Measurements from ENCODE around the gene DOCK6.

The DOCK6 gene

DNA sequence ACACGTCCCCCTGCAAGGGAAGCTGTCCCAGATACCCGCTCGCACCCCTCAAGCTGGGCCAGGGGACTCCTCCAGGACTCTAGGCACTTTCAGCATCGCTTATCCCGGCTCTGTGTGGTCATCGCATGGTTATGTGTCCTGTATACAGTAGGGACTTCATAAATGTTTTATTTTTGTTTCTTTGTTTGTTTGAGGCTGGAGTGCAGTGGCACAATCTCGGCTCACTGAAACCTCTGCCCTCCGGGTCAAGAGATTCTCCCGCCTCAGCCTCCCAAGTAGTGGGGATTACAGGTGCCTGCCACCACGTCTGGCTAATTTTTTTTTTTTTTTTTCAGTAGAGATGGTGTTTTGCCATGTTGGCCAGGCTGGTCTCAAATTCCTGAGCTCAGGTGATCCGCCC is 15.4 kb downstream of the DOCK6 start:
- Histone ChIP-seq H3K4ac (ENCODE audit: low read length) (no peak overlapping the region), H3K36me3 (replicated peaks in 1 of 2; ENCODE audit: control insufficient read depth in 2 of 2, insufficient read depth in 2 of 2, low read length in 2 of 2) (peaks cover 7 to 85% of the 10 kb centered on the region in 2 donors), H3K27ac (replicated peaks; ENCODE audit: low read length) (no peak overlapping the region), H3K79me1 (ENCODE audit: low read depth, low read length) (no peaks in the 10 kb centered on the region), H3K9me3 (replicated peaks in 1 of 2; ENCODE audit: control insufficient read depth in 2 of 2, insufficient read depth in 1 of 2, low read depth in 1 of 2, low read length in 2 of 2) (no peaks in the 10 kb centered on the region), H3K18ac (ENCODE audit: low read length) (no peak overlapping the region), H2BK120ac (ENCODE audit: low read depth, low read length) (no peak overlapping the region), H3K27me3 (ENCODE audit: control insufficient read depth in 3 of 3, insufficient read depth in 3 of 3, low read depth in 1 of 3, low read length in 3 of 3) (peaks cover 0 to 1% (median 0%) of the 10 kb centered on the region in 3 experiments), H3K4me2 (ENCODE audit: insufficient read depth, low read length, poor library complexity, severe bottlenecking) (no peak overlapping the region), H2BK15ac (ENCODE audit: low read length) (no peak overlapping the region), H2BK12ac (ENCODE audit: low read length) (no peak overlapping the region), H3K14ac (ENCODE audit: low read length) (no peak overlapping the region), H2BK5ac (ENCODE audit: low read length) (no peak overlapping the region), H4K8ac (ENCODE audit: low read depth, low read length) (no peak overlapping the region), H3K4me1 (ENCODE audit: control insufficient read depth in 2 of 2, insufficient read depth in 1 of 2, low read depth in 1 of 2, low read length in 2 of 2) (peaks cover 0 to 4% of the 10 kb centered on the region in 2 donors), H3K9ac (ENCODE audit: low read depth, low read length, poor library complexity) (no peak overlapping the region), H3K23ac (ENCODE audit: low read depth, low read length, poor library complexity) (no peak overlapping the region), H4K91ac (ENCODE audit: low read depth, low read length, poor library complexity) (no peak overlapping the region), H3K4me3 (ENCODE audit: low read length in 2 of 2) (peak overlapping the region in 1 of 2 donors; percentile 37), H2AFZ (ENCODE audit: low read length) (no peak overlapping the region), H2AK5ac (ENCODE audit: low read depth, low read length) (no peak overlapping the region)
- WGBS, 2 donors (ENCODE audit: extremely low coverage in 2 of 2, insufficient read length in 2 of 2, insufficient replicate concordance in 1 of 2) = no CpG with 5 or more reads among the region's 11 CpGs
- no peak for DNase-seq (ENCODE audit: low spot score)

DNA sequence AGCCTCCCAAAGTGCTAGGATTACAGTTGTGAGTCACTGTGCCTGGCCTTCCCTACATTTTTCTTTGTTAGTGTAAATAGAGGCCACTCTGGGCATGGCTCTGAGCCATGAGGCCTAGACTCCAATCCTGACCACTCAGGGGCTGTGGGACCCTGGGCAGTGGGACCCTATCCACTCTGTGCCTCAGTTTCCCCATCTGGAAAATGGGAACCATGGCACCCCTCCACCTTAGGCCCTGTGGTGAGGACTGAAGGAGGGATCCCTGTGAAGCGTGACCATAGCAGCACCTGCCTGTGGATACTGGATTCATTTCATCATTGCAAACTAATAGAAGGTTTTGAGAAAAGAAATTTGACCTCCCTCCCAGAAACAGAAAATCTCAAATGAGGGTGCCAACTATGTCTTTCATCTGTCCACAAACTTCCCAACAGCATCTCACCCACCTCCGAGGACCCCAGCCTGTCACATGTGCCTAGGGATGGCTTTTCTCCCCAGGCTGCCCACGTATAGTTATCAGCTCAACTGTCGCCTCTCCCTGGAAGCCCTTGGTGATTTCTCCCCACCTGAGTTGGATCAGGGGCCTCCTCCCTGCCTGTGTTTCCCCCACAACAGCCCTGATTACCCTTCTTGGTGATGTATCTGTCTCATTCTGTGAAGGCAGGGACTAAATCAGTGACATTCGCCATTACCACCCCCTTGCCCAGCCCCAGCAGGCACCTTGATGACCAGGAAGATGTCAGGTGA is 17.3 kb downstream of the DOCK6 start:
- peaks cover 0 to 1% (median 0%) of the 10 kb centered on the region in 3 experiments for H3K27me3 ChIP-seq (ENCODE audit: control insufficient read depth in 3 of 3, insufficient read depth in 3 of 3, low read depth in 1 of 3, low read length in 3 of 3)
- no peaks in the 10 kb centered on the region for H3K9me3 ChIP-seq (replicated peaks in 1 of 2; ENCODE audit: control insufficient read depth in 2 of 2, insufficient read depth in 1 of 2, low read depth in 1 of 2, low read length in 2 of 2)
- H2AK5ac ChIP-seq (ENCODE audit: low read depth, low read length) = peak overlapping the region; percentile 91
- H3K18ac ChIP-seq (ENCODE audit: low read length) = no peak overlapping the region
- no peak overlapping the region for H2AFZ ChIP-seq (ENCODE audit: low read length)
- H3K27ac ChIP-seq (replicated peaks; ENCODE audit: low read length) = no peak overlapping the region
- H3K4me3 ChIP-seq (ENCODE audit: low read length in 2 of 2) = no peak overlapping the region
- no peak overlapping the region for H2BK120ac ChIP-seq (ENCODE audit: low read depth, low read length)
- no peak for DNase-seq (ENCODE audit: low spot score)
- H3K14ac ChIP-seq (ENCODE audit: low read length) = no peak overlapping the region
- no peak overlapping the region for H4K8ac ChIP-seq (ENCODE audit: low read depth, low read length)
- no peaks in the 10 kb centered on the region for H3K79me1 ChIP-seq (ENCODE audit: low read depth, low read length)
- no peak overlapping the region for H2BK12ac ChIP-seq (ENCODE audit: low read length)
- no peak overlapping the region for H4K91ac ChIP-seq (ENCODE audit: low read depth, low read length, poor library complexity)
- peak overlapping the region; percentile 30 for H3K9ac ChIP-seq (ENCODE audit: low read depth, low read length, poor library complexity)
- peak overlapping the region; percentile 49 for H3K23ac ChIP-seq (ENCODE audit: low read depth, low read length, poor library complexity)
- H3K4me2 ChIP-seq (ENCODE audit: insufficient read depth, low read length, poor library complexity, severe bottlenecking) = no peak overlapping the region
- H3K4ac ChIP-seq (ENCODE audit: low read length) = no peak overlapping the region
- H3K36me3 ChIP-seq (replicated peaks in 1 of 2; ENCODE audit: control insufficient read depth in 2 of 2, insufficient read depth in 2 of 2, low read length in 2 of 2) = peaks cover 5 to 82% of the 10 kb centered on the region in 2 donors
- no CpG with 5 or more reads among the region's 5 CpGs for WGBS, 2 donors (ENCODE audit: extremely low coverage in 2 of 2, insufficient read length in 2 of 2, insufficient replicate concordance in 1 of 2)
- peaks cover 0 to 5% of the 10 kb centered on the region in 2 donors for H3K4me1 ChIP-seq (ENCODE audit: control insufficient read depth in 2 of 2, insufficient read depth in 1 of 2, low read depth in 1 of 2, low read length in 2 of 2)
- H2BK5ac ChIP-seq (ENCODE audit: low read length) = no peak overlapping the region
- no peak overlapping the region for H2BK15ac ChIP-seq (ENCODE audit: low read length)

DNA sequence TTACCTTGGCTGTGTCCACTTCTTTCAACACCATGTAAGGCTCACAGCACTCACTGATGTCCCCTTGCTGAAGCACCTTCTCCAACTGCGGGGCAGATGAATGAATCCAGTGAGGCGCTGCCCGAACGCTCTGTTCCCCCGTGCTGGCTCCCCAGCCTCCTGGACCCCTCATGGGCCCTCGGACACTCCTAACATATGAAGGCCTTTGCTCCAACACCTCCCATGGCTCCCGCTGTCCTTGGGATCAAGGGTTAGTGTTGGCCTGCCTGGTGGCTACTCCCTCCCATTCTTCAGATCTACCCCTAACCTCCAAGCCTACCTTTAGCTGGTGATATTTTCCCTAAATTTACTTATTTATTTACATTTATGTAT is 18.5 kb downstream of the DOCK6 start:
- H3K27me3 ChIP-seq (ENCODE audit: control insufficient read depth in 3 of 3, insufficient read depth in 3 of 3, low read depth in 1 of 3, low read length in 3 of 3) = peaks cover 0 to 1% (median 0%) of the 10 kb centered on the region in 3 experiments
- no peak overlapping the region for H2BK12ac ChIP-seq (ENCODE audit: low read length)
- H4K91ac ChIP-seq (ENCODE audit: low read depth, low read length, poor library complexity) = no peak overlapping the region
- peak overlapping the region; percentile 44 for H3K18ac ChIP-seq (ENCODE audit: low read length)
- no peak for DNase-seq (ENCODE audit: low spot score)
- no peak overlapping the region for H2BK120ac ChIP-seq (ENCODE audit: low read depth, low read length)
- peak overlapping the region; percentile 75 for H3K14ac ChIP-seq (ENCODE audit: low read length)
- no peak overlapping the region for H3K27ac ChIP-seq (replicated peaks; ENCODE audit: low read length)
- no peak overlapping the region for H3K4me3 ChIP-seq (ENCODE audit: low read length in 2 of 2)
- peak overlapping the region; percentile 84 for H2AK5ac ChIP-seq (ENCODE audit: low read depth, low read length)
- H2BK5ac ChIP-seq (ENCODE audit: low read length) = peak overlapping the region; percentile 75
- peak overlapping the region; percentile 72 for H3K9ac ChIP-seq (ENCODE audit: low read depth, low read length, poor library complexity)
- H3K23ac ChIP-seq (ENCODE audit: low read depth, low read length, poor library complexity) = peak overlapping the region; percentile 93
- H2AFZ ChIP-seq (ENCODE audit: low read length) = no peak overlapping the region
- peak overlapping the region; percentile 69 for H3K4me2 ChIP-seq (ENCODE audit: insufficient read depth, low read length, poor library complexity, severe bottlenecking)
- H3K79me1 ChIP-seq (ENCODE audit: low read depth, low read length) = no peaks in the 10 kb centered on the region
- peaks cover 7 to 88% of the 10 kb centered on the region in 2 donors for H3K36me3 ChIP-seq (replicated peaks in 1 of 2; ENCODE audit: control insufficient read depth in 2 of 2, insufficient read depth in 2 of 2, low read length in 2 of 2)
- no peak overlapping the region for H4K8ac ChIP-seq (ENCODE audit: low read depth, low read length)
- H3K9me3 ChIP-seq (replicated peaks in 1 of 2; ENCODE audit: control insufficient read depth in 2 of 2, insufficient read depth in 1 of 2, low read depth in 1 of 2, low read length in 2 of 2) = no peaks in the 10 kb centered on the region
- H3K4ac ChIP-seq (ENCODE audit: low read length) = no peak overlapping the region
- H2BK15ac ChIP-seq (ENCODE audit: low read length) = peak overlapping the region; percentile 21
- WGBS, 2 donors (ENCODE audit: extremely low coverage in 2 of 2, insufficient read length in 2 of 2, insufficient replicate concordance in 1 of 2) = no CpG with 5 or more reads among the region's 7 CpGs
- H3K4me1 ChIP-seq (ENCODE audit: control insufficient read depth in 2 of 2, insufficient read depth in 1 of 2, low read depth in 1 of 2, low read length in 2 of 2) = peaks cover 0 to 9% of the 10 kb centered on the region in 2 donors

Measured in neuronal stem cell (in vitro differentiated cells).